GM19397 (cell line): Measurements from ENCODE around the gene IL32.

Experiments used
- ATAC-seq: cut with Tn5 transposase; IDR thresholded peaks from one replicate; pipeline ENCODE4 v1.9.1; 2021; ENCODE audit warnings: mild to moderate bottlenecking, moderate library complexity; ENCODE audit not compliant: unreplicated experiment

The IL32 gene

GRCh38 chr16:3113765-3114479 lies 48.5 kb downstream of the IL32 start:
- ATAC-seq, result no peak

- ATAC-seq, result no peak
Measured at GRCh38 chr16:3115003-3115402, 49.6 kb downstream of the IL32 start.

- no peak for ATAC-seq
Measured at GRCh38 chr16:3115561-3115960, 50.1 kb downstream of the IL32 start.

GRCh38 chr16:3118204-3118790 lies 52.9 kb downstream of the IL32 start:
- ATAC-seq, result no peak

DNA sequence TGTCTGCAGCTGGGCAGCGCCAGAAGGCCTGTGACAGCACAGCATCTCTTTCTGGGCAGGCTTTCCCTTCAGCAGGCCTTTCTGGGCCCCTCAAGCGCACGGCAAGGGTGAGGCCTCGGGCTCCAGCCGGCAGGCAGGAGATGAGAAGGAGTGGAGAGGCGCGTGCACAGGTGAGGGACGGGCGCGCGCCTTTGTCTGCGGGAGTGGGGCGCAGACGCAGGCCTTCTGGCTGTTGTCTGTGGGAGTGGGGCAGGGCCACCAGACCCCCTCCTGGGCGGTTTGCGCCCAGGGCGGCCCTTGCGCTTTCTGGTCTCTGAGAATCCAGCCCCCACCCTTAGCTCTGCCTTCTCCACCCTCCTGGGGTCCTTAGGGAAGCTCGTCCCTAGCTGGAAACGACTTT lies 53.4 kb downstream of the IL32 start:
- ATAC-seq, result no peak
